GM12872 (cell line): ENCODE data around the gene LGALS13.
A peak's percentile ranks its signal among the peaks of the same experiment; 100 is the strongest.

Experiments used
- TF ChIP-seq, protein P1 (sequence below): IDR thresholded peaks from 3 replicates; pipeline ENCODE4 v1.5.1; 2011; ENCODE audit warnings: low read depth, mild to moderate bottlenecking, low read length, moderate library complexity; ENCODE audit not compliant: insufficient read depth

The LGALS13 gene

DNA sequence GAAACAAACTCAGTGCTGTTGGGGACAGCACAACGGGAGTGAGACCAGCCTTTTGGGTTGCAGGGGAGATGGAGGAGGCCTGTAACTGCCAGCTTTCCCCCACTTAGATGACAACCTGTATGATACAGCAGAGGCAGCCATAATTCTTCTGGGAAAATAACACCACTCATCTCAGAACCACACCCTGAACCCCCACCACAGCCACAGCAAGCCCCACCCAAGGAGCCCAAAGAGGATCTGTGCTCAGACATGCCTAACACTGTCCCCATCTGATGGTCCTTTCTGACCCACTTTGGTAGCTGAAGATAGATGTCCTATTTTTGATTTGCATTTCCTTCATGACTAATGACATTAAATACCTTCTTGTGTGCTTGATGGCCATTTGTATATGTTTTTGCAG lies 15.4 kb downstream of the LGALS13 start:
- TF ChIP-seq, protein P1, sequence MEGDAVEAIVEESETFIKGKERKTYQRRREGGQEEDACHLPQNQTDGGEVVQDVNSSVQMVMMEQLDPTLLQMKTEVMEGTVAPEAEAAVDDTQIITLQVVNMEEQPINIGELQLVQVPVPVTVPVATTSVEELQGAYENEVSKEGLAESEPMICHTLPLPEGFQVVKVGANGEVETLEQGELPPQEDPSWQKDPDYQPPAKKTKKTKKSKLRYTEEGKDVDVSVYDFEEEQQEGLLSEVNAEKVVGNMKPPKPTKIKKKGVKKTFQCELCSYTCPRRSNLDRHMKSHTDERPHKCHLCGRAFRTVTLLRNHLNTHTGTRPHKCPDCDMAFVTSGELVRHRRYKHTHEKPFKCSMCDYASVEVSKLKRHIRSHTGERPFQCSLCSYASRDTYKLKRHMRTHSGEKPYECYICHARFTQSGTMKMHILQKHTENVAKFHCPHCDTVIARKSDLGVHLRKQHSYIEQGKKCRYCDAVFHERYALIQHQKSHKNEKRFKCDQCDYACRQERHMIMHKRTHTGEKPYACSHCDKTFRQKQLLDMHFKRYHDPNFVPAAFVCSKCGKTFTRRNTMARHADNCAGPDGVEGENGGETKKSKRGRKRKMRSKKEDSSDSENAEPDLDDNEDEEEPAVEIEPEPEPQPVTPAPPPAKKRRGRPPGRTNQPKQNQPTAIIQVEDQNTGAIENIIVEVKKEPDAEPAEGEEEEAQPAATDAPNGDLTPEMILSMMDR, result no peak

DNA sequence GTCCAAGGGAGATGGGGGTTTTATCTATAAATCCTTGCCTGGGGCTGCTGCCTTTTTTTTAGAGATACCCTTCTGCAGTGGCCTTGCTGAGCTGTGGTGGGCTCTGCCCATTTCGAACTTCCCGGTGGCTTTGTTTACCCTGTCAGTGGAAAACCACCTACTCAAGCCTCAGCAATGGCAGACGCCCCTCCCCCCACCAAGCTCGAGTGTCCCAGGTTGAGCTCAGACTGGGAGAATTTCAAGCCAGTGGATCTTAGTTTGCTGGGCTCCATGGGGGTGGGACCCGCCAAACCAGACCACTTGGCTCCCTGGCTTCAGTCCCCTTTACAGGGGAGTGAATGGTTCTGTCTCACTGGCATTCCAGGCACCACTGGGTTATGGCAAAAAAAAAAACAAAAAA lies 21.6 kb downstream of the LGALS13 start:
- TF ChIP-seq, protein P1, result no peak

- TF ChIP-seq, protein P1, result 0 out of 3 replicates have a peak, but pooled peaks have one; percentile 12
Measured at GRCh38 chr19:39627631-39628030, 25.3 kb downstream of the LGALS13 start.

- TF ChIP-seq, protein P1, result no peak
Measured at GRCh38 chr19:39631178-39631577, 28.9 kb downstream of the LGALS13 start.

DNA sequence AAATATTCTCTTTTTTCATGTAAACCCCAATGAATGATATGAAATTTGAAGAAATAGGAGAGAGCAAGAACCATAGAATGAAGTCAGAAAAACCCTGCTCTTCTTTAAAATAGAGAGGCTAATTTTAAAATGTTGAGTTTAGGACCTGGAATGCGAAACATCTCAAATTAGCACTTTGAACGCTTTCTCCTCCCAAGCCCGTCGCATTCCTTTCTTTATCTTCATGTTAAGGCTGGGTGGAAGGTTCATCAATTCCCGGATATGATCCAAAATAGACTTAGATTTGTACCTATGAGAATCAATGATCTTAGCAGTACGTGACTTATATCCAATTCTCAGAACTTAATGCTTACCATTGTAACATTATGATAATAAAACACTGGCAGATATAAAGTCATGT lies 29.3 kb downstream of the LGALS13 start:
- TF ChIP-seq, protein P1, result no peak

DNA sequence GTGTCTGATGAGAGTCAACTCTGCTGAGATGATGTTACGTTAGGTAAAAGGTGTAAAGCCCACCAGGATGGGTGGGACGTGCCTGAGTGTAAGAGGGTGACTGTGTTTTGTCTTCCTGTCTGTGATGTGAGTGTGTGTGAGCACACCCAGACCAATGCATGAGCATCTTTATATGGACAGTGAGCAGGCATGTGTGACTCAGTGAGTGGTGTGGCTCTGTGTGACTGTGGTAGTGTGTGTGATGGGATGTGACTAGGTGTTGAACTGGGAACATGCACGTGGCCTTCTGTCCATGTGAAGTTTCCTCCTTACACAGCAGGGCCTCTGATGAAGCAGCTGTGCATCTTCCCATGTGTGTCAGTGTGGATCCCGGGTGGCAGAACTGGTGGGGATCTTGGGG lies 35.6 kb downstream of the LGALS13 start:
- TF ChIP-seq, protein P1, result no peak

DNA sequence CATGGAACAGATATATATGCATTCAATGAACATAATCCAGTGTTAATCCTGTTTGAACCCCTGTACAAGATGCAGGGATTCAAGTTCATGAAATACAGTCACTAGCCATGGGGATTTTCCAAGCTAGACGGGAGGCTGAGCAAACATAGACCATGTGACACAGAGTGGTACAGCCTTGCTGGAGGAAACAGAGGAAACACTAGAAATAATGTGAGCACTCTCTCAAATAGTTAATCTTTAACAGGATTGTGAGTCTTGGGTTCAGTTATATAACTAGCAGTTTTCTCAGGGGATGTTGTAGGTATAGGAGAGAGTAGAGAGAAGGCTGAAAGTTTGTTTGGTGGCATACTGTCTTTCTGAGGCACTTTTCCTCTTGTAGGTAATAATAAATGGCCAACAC lies 39.4 kb downstream of the LGALS13 start:
- TF ChIP-seq, protein P1, result no peak

DNA sequence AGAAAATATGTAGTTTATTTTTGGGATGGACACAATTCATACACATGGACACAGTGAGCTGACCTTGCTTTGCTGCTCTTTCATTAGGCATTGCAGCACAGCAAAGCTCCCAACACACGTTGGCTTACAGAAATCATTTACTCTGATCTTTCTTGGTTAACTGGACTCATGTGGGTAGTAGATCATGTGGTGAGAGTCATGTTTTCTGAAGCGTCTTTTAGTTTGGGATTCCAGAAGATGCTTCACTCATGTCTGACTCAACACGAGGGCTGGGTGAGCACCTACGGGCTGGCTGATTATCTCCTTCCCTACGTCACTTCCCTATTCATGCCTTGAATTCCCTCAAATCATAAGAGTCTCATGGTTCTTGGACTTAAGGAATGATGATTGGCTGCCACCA lies 41.3 kb downstream of the LGALS13 start:
- TF ChIP-seq, protein P1, result no peak
